MM.1S (cell line): ENCODE data around the gene REX1BD.

ENCODE experiments used
- DNase-seq: peaks from one replicate; pipeline ENCODE4 v3.0.0-alpha.2; 2015
- H2AFZ ChIP-seq: fragments of 300-600 bp; sonication (generic); 2 replicates; pipeline ENCODE4 v1.6.0; 2016; ENCODE audit warnings: antibody characterized with exemption, low read length
- H3F3A ChIP-seq: fragments of 300-600 bp; sonication (generic); 2 replicates; pipeline ENCODE4 v1.6.1; 2016; ENCODE audit warnings: mild to moderate bottlenecking, antibody characterized with exemption, low read length, moderate library complexity, mixed read lengths; ENCODE audit not compliant: insufficient read depth
- H3K27ac ChIP-seq: fragments of 300-600 bp; sonication (generic); 2 replicates; pipeline ENCODE4 v1.5.1; 2016; ENCODE audit warnings: mild to moderate bottlenecking, low read length
- H3K27me3 ChIP-seq: fragments of 300-600 bp; sonication (generic); replicated peaks from 2 replicates; pipeline ENCODE4 v1.6.0; 2016; ENCODE audit warnings: low read length; ENCODE audit not compliant: insufficient read depth
- H3K36me3 ChIP-seq: fragments of 300-600 bp; sonication (generic); replicated peaks from 2 replicates; pipeline ENCODE4 v1.6.1; 2016; ENCODE audit warnings: mild to moderate bottlenecking, low read length, mixed read lengths; ENCODE audit not compliant: insufficient read depth
- H3K4me1 ChIP-seq: fragments of 300-600 bp; sonication (generic); 2 replicates; pipeline ENCODE4 v1.6.1; 2016; ENCODE audit warnings: low read length, mixed read lengths
- H3K4me2 ChIP-seq: fragments of 300-600 bp; sonication (generic); 2 replicates; pipeline ENCODE4 v1.6.0; 2016; ENCODE audit warnings: low read depth, low read length
- H3K4me3 ChIP-seq: fragments of 300-600 bp; sonication (generic); 2 replicates; pipeline ENCODE4 v1.5.1; 2016; ENCODE audit warnings: low read length, mixed read lengths
- H3K79me2 ChIP-seq: fragments of 300-600 bp; sonication (generic); 2 replicates; pipeline ENCODE4 v1.6.1; 2016; ENCODE audit warnings: mixed run types, low read length, mixed read lengths
- H3K9ac ChIP-seq: fragments of 300-600 bp; sonication (generic); 2 replicates; pipeline ENCODE4 v1.6.1; 2016; ENCODE audit warnings: low read length, mixed read lengths
- H3K9me2 ChIP-seq: fragments of 300-600 bp; sonication (generic); replicated peaks from 2 replicates; pipeline ENCODE4 v1.6.1; 2016; ENCODE audit warnings: mild to moderate bottlenecking, low read length, mixed read lengths; ENCODE audit not compliant: insufficient read depth
- H3K9me3 ChIP-seq: fragments of 300-600 bp; sonication (generic); replicated peaks from 2 replicates; pipeline ENCODE4 v1.6.1; 2016; ENCODE audit warnings: mild to moderate bottlenecking, low read length, mixed read lengths; ENCODE audit not compliant: insufficient read depth
- H4K20me1 ChIP-seq: fragments of 300-600 bp; sonication (generic); 2 replicates; pipeline ENCODE4 v1.6.1; 2016; ENCODE audit warnings: mild to moderate bottlenecking, low read length, moderate library complexity, mixed read lengths; ENCODE audit not compliant: insufficient read depth
- CTCF ChIP-seq: fragments of 300-600 bp; sonication (generic); IDR thresholded peaks from 2 replicates; pipeline ENCODE4 v1.5.1; 2016; ENCODE audit warnings: antibody characterized with exemption, low read length, mixed read lengths
- EZH2 ChIP-seq: fragments of 300-600 bp; sonication (generic); optimal IDR thresholded peaks from 2 replicates; pipeline ENCODE3; 2017; ENCODE audit warnings: low read depth, mild to moderate bottlenecking, antibody characterized with exemption, low read length, mixed read lengths
- EZH2phosphoT487 ChIP-seq: fragments of 300-600 bp; sonication (generic); IDR thresholded peaks from 2 replicates; pipeline ENCODE4 v1.6.1; 2018; ENCODE audit warnings: antibody characterized with exemption, low read length

REX1BD gene

DNA sequence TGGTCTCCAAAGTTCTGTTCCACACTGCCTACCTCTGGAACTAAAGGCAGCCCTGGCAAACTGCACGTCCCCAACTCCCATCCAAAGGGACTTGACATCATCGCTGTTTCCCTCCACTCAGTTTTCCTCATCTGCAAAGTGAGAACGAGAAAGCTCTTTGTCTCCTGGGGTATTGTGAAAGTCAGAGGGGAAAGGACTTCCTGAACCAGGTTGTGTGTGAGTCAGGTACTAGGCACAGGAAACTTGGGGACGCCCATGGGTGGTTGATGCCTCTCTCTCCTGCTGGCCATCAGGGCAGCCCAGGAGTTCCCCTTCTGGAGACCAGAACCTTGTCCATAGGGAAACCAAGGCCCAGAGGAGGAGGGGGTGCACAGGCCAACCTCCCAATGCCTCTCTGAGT, 13.3 kb downstream of the REX1BD start:
- TF ChIP-seq EZH2phosphoT487 = no peak
- TF ChIP-seq EZH2 = no peak
- no peak for TF ChIP-seq CTCF
- Histone ChIP-seq H3F3A (no peaks in the 10 kb centered on the region), H3K4me3 (no peak overlapping the region), H3K27me3 (peaks cover 80% of the 10 kb centered on the region), H3K36me3 (no peaks in the 10 kb centered on the region), H4K20me1 (no peaks in the 10 kb centered on the region), H3K9me3 (no peaks in the 10 kb centered on the region), H3K9me2 (no peaks in the 10 kb centered on the region), H3K4me1 (no peaks in the 10 kb centered on the region), H3K4me2 (no peak overlapping the region), H2AFZ (no peak overlapping the region), H3K27ac (no peak overlapping the region), H3K9ac (no peak overlapping the region), H3K79me2 (no peaks in the 10 kb centered on the region)
- no peak for DNase-seq

DNA sequence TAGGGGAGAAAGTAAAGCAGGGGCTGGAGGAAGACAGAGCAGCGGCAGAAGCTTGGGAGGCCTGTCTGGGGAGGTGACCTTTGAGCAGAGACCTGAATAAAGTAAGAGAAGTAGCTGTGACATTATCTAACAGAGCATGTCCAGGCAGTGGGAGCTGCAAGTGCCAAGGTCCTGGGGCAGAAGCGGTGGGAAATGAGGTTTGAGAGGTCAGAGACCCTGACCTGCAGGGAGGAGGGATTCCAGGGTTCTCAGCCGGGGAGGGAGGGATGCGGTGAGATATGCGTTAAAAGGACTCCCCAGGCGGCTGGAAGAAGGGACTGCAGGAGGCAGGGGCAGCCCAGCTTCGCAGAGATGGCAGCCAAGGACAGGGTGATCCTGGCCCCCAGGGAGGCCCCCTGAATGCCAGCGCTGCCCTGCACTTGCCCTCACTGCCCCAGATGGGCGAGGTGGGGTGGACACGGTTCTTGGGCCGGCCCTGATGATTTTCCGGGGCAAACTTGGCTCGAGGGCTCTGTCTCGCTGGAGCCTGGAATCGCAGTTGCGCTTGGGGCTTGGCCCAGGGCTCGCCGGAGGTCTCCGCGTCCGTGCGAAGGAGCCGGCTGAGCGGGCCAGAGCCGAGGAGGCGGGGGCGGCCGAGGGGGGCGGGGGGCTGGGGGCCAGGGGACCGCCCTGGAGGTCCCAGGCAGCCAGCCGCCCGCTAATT, 14.8 kb downstream of the REX1BD start:
- no peaks in the 10 kb centered on the region for H3K79me2 ChIP-seq
- H4K20me1 ChIP-seq = no peaks in the 10 kb centered on the region
- peaks cover 85% of the 10 kb centered on the region for H3K27me3 ChIP-seq
- no peaks in the 10 kb centered on the region for H3F3A ChIP-seq
- no peak overlapping the region for H3K27ac ChIP-seq
- H3K9ac ChIP-seq = no peak overlapping the region
- no peaks in the 10 kb centered on the region for H3K9me2 ChIP-seq
- no peak overlapping the region for H2AFZ ChIP-seq
- H3K4me2 ChIP-seq = no peak overlapping the region
- no peaks in the 10 kb centered on the region for H3K9me3 ChIP-seq
- H3K4me1 ChIP-seq = no peaks in the 10 kb centered on the region
- H3K36me3 ChIP-seq = no peaks in the 10 kb centered on the region
- no peak for DNase-seq
- no peak overlapping the region for H3K4me3 ChIP-seq
- peak; percentile 18 for TF ChIP-seq CTCF
- no peak for TF ChIP-seq EZH2phosphoT487

DNA sequence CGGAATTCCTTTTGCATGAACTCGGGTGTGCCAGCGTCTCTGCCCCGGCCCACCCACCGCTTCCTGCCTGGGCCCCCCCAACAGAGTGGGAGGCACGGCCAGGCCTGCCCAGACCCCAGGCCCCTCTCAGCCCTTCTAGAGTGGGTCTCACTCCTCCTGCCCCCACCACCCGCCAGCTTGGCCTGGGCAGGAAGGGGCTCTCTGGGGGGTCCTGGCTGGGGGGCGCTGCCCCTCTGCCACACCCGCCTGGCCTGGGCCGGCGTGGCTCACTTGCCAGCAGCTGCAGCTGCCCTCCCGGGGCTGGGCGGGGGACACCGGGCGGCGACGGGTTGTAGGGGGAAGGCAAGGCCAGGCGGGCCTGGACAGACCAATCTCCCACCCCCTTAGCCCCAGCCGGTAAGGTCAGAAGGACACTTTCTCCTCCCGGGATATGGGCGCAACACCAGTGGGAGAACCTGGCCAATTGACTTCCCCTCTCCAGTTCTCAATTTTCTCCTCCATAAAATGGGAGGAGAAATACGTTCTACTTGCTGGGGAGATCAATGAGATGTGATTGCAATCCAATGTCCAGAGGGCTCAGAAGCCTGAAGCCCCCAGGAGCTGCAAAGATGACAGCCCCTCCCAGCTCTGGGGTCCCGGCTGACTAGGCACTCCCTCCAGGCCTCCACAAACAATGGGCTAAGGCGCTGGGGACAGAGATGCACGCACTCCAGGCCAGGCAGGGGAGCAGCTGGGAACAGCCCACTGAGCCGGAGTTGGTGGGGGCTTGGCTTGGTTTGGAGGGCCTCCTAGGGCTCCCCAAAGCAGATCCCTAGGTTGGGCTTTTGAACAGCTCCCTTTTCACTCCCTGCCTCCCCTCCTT, 15.6 kb downstream of the REX1BD start:
- DNase-seq = no peak
- TF ChIP-seq CTCF (no peak), EZH2 (no peak), EZH2phosphoT487 (no peak)
- H3K79me2 ChIP-seq = no peaks in the 10 kb centered on the region
- no peak overlapping the region for H3K4me3 ChIP-seq
- H3K4me2 ChIP-seq = no peak overlapping the region
- peaks cover 85% of the 10 kb centered on the region for H3K27me3 ChIP-seq
- no peaks in the 10 kb centered on the region for H3K36me3 ChIP-seq
- H3K9ac ChIP-seq = no peak overlapping the region
- no peaks in the 10 kb centered on the region for H3K9me2 ChIP-seq
- H2AFZ ChIP-seq = no peak overlapping the region
- no peaks in the 10 kb centered on the region for H4K20me1 ChIP-seq
- H3K9me3 ChIP-seq = no peaks in the 10 kb centered on the region
- no peaks in the 10 kb centered on the region for H3F3A ChIP-seq
- no peaks in the 10 kb centered on the region for H3K4me1 ChIP-seq
- no peak overlapping the region for H3K27ac ChIP-seq
